GM04504 (cell line): ENCODE measurements around the gene NEFH.
"Not testable (repeated sequence)": the region's sequence is repeated elsewhere in the genome, so short reads cannot be mapped to it uniquely, and the experiment has no call there.

Experiments
- DNase-seq: peaks from one replicate; pipeline ENCODE4 v3.0.0-alpha.2; 2012; ENCODE audit warnings: low read depth

NEFH gene

DNA sequence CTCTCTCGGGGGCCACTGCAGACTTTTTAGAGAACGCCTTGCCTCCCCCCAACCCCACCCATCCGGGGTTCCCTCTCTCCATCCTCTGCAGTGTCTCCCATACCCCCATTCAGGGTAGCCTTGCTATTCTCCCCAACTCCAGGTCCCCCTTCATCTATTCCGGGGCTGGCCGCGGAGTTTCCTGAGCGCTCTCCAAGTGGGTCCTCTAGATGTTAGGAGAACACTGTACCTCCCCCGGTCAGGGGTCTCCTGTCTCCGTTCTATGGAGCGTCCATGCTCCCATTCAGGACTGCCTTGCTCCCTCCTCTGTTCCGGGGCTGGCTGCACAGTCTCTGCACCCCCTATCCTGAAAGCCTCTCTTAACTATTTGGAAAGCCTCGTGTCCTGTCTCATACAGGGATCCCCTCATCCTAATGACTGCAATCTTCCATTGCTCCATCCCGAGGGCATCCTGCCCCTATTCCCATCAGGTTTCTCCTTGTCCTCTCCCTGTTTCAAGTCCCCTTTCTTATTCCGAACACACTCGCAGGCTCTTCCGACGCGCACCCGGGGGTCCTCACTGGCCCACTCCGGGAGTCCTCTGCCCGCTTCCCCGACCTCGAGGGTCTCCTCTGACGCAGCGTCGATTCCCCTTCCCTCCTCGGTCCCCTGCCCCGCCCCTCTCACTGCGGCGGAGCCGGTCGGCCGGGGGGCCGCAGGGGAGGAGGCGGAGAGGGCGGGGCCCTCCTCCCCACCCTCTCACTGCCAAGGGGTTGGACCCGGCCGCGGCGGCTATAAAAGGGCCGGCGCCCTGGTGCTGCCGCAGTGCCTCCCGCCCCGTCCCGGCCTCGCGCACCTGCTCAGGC, at the start of gene NEFH:
NEFH (plus strand) TSS at position 802 of the 845 bp plus-strand sequence. CDS start 45 bp downstream, outside the sequence.
- DNase-seq: no peak

- no peak for DNase-seq
Observed at GRCh38 chr22:29431986-29432385, 48.0 kb upstream of the NEFH start.

DNA sequence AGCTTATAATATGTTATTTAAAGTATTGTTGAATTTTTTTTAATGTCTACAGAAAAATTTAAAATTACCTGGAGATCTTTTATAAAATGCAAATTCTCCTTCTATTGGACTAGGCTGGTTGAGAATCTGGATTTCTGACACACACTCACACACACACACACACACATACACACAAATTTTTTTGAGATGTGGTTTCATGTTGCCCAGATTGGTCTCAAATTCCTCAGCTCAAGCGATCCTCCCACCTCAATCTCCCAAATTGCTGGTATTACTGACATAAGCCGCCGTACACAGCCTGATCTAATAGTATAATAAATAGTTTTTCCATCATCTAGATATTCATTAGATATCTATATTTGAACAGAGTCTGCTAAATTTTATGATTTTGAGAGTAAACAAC, 46.2 kb upstream of the NEFH start:
- DNase-seq: no peak

- DNase-seq: no peak
Observed at GRCh38 chr22:29434288-29434687, 45.7 kb upstream of the NEFH start.

- no peak for DNase-seq
Observed at GRCh38 chr22:29435236-29436136, 44.5 kb upstream of the NEFH start.

GRCh38 chr22:29438283-29438682, 41.7 kb upstream of the NEFH start, which contains the start of gene RFPL1:
TSS of gene RFPL1 (plus strand) at chr22:29438583.
- not testable (repeated sequence) for DNase-seq

GRCh38 chr22:29442976-29443375, 37.0 kb upstream of the NEFH start:
- DNase-seq: no peak

DNA sequence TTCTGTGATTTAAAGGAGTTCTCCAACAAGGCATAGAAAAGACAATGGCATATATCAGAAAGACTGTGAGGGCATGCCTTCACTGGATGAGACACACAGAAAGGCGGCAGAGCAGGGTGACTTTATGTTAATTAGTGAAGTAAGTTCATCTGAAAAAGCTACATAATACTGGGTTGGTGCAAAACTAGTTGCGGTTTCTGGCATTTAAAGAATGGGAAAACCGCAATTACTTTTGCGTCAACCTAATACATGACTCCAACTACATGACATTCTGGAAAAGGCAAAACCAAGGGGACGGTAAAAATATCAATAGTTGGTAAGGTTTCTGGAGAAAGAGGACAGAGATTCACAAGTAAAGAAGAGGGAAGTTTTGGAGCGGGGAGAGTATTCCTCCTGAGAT, 36.6 kb upstream of the NEFH start:
- DNase-seq: no peak

GRCh38 chr22:29443861-29444792, 35.9 kb upstream of the NEFH start:
- DNase-seq: no peak

GRCh38 chr22:29445508-29445907, 34.5 kb upstream of the NEFH start:
- no peak for DNase-seq

GRCh38 chr22:29447906-29448305, 32.1 kb upstream of the NEFH start:
- DNase-seq: no peak

GRCh38 chr22:29449296-29449875, 30.6 kb upstream of the NEFH start:
- DNase-seq: no peak

DNA sequence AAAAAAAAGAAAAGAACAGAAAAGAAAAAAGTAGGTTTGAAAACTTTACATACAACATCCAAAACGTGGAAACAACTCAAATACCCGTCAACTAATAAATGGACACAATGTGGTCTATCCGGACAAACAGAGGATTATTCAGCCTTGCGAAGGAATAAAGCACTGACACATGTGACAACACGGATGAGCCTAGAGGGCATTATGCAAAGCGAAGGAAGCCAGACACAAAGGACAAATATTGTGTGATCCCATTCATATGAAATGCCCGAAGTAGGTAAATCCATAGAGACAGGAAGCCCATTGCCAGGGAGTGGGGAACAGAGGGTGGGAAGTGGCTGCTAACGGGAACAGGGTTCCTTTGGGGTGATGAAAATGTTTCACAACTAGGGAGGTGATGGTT, 29.8 kb upstream of the NEFH start:
- no peak for DNase-seq

DNA sequence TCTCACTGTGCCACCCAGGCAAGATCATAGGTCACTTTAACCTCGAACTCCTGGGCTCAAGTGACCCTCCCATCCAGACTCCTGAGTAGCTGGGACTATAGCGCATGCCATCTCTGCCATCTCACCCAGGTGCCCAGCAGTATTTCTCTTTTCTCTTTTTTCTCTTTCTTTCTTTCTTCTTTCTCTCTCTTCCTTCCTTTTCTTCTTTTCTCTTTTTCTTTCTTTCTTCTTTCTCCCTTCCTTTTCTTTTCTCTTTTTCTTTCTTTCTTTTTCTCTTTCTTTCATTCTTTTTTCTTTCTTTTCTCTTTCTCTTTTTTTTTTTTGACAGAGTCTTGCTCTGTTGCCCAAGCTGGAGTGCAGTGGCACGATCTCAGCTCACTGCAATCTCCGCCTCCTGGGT, 28.2 kb upstream of the NEFH start:
- no peak for DNase-seq

DNA sequence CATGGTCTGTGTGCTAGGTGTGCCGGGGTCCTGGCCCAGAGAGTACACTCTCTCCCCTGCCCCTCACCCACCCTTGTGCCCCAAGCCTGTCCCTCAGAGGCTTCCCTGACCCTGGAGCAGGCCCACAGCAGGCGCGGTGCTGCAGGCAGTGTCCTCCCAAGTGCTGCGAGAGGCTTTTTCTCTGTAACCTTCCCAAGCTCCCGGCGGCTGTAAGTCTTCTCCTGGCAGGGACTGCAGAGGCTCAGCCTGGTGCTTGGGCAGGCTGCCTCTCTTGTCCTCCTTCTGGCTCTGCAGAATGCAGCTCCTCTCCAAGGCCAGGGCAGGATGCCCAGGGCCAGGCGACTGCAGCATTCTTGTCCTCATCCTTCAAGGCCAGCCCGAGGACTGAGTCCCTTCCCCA, 25.7 kb upstream of the NEFH start:
- DNase-seq: no peak

- no peak for DNase-seq
Observed at GRCh38 chr22:29456211-29456671, 23.8 kb upstream of the NEFH start.

DNA sequence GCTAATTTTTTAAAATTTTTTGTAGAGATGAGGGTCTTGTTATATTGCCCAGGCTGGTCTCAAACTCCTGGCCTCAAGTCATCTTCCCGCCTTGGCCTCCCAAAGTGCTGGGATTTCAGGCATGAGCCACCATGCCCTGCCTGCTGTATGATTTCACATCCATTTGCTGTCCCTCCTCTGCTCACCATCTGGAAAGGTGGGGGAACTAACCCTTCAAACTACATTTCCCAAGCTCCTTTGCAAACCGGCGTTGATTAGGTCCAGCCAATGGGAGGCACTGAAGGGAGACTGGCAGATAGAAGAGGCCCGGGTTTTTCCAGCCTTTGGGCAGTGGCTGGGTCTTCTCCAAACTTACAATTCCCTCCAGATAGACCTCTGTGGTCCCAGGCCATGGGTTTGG, 22.3 kb upstream of the NEFH start:
- peak; percentile 13 for DNase-seq

GRCh38 chr22:29458551-29458950, 21.5 kb upstream of the NEFH start:
- DNase-seq: no peak

DNA sequence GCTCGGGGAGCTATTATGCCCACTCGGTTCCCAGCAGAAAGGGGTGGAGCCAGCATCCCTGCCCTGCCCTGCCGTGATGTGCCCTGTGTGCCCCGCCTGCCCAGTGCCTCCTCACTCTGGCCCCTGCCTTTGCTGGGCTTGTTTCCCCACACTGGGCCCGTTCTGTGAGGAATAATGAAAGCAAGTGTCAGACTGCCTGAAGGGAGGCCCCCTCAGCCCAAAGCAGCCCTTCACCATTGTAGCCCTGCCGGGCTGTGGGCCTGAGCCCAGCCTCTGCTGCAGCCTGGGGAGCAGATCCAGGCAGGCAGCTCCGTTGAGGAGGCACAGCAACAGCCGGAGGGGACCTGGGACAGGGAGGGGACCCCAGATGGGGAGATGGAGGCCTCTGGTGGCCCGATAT, 20.2 kb upstream of the NEFH start:
- DNase-seq: no peak

GRCh38 chr22:29461263-29461662, 18.8 kb upstream of the NEFH start:
- no peak for DNase-seq

DNA sequence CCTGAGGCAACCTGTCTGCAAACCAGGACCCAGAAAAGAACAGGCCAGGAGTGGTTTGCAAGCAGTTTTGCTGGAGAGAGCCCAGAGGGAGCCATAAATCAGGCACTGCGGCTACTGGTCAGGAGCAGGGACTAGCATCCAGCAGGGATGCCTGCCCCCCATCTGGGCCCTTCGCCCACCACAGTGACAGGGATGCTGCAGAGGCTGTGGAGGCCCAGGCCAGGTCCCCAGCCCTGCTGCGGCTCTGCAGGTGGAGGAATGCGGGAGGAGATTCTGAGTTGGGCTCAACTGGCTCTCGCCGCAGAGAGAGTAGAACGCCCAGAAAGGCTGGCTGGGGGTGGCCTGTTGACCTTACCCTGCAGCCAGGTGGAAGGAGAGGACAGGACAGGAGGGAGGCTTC, 16.4 kb upstream of the NEFH start:
- no peak for DNase-seq
